CD4-positive, alpha-beta T cell (primary cell): ENCODE results near the gene STK32B. TPM values are rescaled to one million over a fixed set of nuclear protein-coding genes. Genes with fewer than 3 reads are reported as not detected.

ENCODE experiments used
- ATAC-seq: fragments of 200-7000 bp; cut with Tn5 transposase; one replicate; pipeline ENCODE4 v1.10.0; 2022; ENCODE audit warnings: mild to moderate bottlenecking; ENCODE audit not compliant: poor library complexity
- CTCF ChIA-PET: fragments of 350-600 bp; sonication (Branson Sonifier 250); formaldehyde crosslinking; loops from one replicate; lab custom pipeline; 2021; ENCODE audit warnings: antibody characterized with exemption, inconsistent platforms; lab: Charles Lee
- POLR2A ChIA-PET: fragments of 350-600 bp; sonication (Branson Sonifier 250); formaldehyde crosslinking; loops from one replicate; lab custom pipeline; 2021; ENCODE audit warnings: antibody characterized with exemption, inconsistent platforms; lab: Charles Lee
- DNase-seq, 14 experiments: peaks; one replicate each; pipeline ENCODE4 v3.0.0-alpha.2; 2013 to 2020; ENCODE audit warnings: mixed read lengths in 2 of 14
- H3K27ac ChIP-seq, 2 donors: one replicate each; pipeline versions ENCODE4 v1.5.1 to v1.7.0; 2013; ENCODE audit warnings: low read length in 2 of 2, low read depth in 1 of 2, mild to moderate bottlenecking in 1 of 2
- H3K27me3 ChIP-seq, 2 experiments: 1 replicate in 1 of 2; 2 replicates in 1 of 2; pipeline versions ENCODE4 v1.6.1 to v1.7.0; 2013; ENCODE audit warnings: low read length in 2 of 2, control low read depth in 1 of 2, mild to moderate bottlenecking in 1 of 2, moderate library complexity in 1 of 2; ENCODE audit not compliant: insufficient read depth in 2 of 2, control insufficient read depth in 1 of 2
- H3K36me3 ChIP-seq: one replicate; pipeline ENCODE4 v1.6.1; 2013; ENCODE audit warnings: low read length, control low read depth; ENCODE audit not compliant: insufficient read depth
- H3K4me1 ChIP-seq: one replicate; pipeline ENCODE4 v1.6.1; 2013; ENCODE audit warnings: low read length, control low read depth; ENCODE audit not compliant: insufficient read depth
- H3K4me3 ChIP-seq: one replicate; pipeline ENCODE4 v1.5.1; 2013; ENCODE audit warnings: mild to moderate bottlenecking, low read length, moderate library complexity
- H3K9me3 ChIP-seq, 2 experiments: 1 replicate in 1 of 2; 2 replicates in 1 of 2; pipeline versions ENCODE4 v1.6.1 to v1.7.0; 2013; ENCODE audit warnings: low read length in 2 of 2, mild to moderate bottlenecking in 2 of 2, control low read depth in 1 of 2, moderate library complexity in 1 of 2; ENCODE audit not compliant: control insufficient read depth in 1 of 2, insufficient read depth in 1 of 2
- H3K27ac Mint-ChIP-seq: one replicate; pipeline ENCODE4 v1.8.0; 2020; ENCODE audit warnings: mixed read lengths
- H3K27me3 Mint-ChIP-seq: one replicate; pipeline ENCODE4 v1.8.0; 2021; ENCODE audit warnings: mixed read lengths
- H3K36me3 Mint-ChIP-seq: one replicate; pipeline ENCODE4 v1.8.0; 2021; ENCODE audit warnings: low read depth, mixed read lengths
- H3K4me1 Mint-ChIP-seq: one replicate; pipeline ENCODE4 v1.8.0; 2021; ENCODE audit warnings: low read depth, mixed read lengths
- H3K4me3 Mint-ChIP-seq: one replicate; pipeline ENCODE4 v1.8.0; 2020; ENCODE audit warnings: mild to moderate bottlenecking, mixed read lengths
- H3K9me3 Mint-ChIP-seq: one replicate; pipeline ENCODE4 v1.8.0; 2020; ENCODE audit warnings: mixed read lengths
- intact Hi-C, 2 experiments: fragments of 100-400 bp; cut with DNase I in 1 of 2; cut with micrococcal nuclease in 1 of 2; formaldehyde crosslinking; loops; one replicate each; pipeline versions ENCODE4 v1.15.1 to v1.9.0; 2023 to 2025; cut with DNase I, micrococcal nuclease
- total RNA-seq, 174 experiments: library from RNA in 2 of 174; stranded (reverse) in 2 of 174; gene quantifications; one replicate each; pipeline ENCODE4 v1.2.3 and lab custom pipeline; 2021 to 2026
- TF ChIP-seq, protein P1 (sequence below): fragments of 200-600 bp; IDR thresholded peaks from one replicate; pipeline ENCODE4 v1.8.0; 2022; ENCODE audit warnings: antibody characterized with exemption, mild to moderate bottlenecking

Gene STK32B
- total RNA-seq, 2 experiments from 2014 or later, result not detected

DNA sequence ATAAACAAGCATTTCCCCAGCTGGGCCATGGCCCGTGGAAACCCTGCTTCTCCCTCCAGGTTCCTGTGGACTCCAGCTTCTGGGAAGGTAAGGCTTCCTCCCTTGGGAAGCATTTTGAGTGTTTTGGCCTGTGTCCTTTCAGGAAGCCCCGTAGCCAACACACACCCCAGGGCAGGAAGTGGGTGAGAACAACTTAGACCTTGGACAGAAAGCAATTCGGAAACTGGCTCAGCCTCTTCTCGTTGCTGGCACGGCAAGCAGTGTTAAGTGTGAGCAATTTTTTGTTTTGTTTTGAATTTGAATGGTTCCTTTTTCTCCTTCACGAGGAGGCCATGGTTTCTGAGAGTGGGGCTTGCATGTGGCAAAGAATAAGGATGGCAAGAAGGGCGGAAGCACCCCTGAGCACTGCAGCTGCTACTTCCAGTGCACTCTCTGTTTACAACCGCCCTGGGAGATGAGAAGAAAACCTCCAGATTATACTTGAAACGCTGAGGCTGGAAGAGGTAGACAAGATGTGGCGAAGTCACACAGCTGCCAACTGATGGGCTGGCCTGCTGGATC, 17.9 kb upstream of the STK32B start:
- Mint-ChIP-seq H3K4me3 (no peak overlapping the region), H3K9me3 (no peaks in the 10 kb centered on the region), H3K27ac (peak overlapping the region; percentile 43), H3K36me3 (no peaks in the 10 kb centered on the region), H3K4me1 (peaks cover 11% of the 10 kb centered on the region), H3K27me3 (no peaks in the 10 kb centered on the region)
- H3K36me3 ChIP-seq, result no peaks in the 10 kb centered on the region
- no peak for ATAC-seq
- TF ChIP-seq, protein P1, sequence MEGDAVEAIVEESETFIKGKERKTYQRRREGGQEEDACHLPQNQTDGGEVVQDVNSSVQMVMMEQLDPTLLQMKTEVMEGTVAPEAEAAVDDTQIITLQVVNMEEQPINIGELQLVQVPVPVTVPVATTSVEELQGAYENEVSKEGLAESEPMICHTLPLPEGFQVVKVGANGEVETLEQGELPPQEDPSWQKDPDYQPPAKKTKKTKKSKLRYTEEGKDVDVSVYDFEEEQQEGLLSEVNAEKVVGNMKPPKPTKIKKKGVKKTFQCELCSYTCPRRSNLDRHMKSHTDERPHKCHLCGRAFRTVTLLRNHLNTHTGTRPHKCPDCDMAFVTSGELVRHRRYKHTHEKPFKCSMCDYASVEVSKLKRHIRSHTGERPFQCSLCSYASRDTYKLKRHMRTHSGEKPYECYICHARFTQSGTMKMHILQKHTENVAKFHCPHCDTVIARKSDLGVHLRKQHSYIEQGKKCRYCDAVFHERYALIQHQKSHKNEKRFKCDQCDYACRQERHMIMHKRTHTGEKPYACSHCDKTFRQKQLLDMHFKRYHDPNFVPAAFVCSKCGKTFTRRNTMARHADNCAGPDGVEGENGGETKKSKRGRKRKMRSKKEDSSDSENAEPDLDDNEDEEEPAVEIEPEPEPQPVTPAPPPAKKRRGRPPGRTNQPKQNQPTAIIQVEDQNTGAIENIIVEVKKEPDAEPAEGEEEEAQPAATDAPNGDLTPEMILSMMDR, result no peak
- ChIA-PET CTCF (no interaction called here), POLR2A (no interaction called here)
- H3K4me1 ChIP-seq, result no peaks in the 10 kb centered on the region
- intact Hi-C loops, result no loop called here
- no peaks in the 10 kb centered on the region for H3K9me3 ChIP-seq
- no peaks in the 10 kb centered on the region for H3K27me3 ChIP-seq
- H3K4me3 ChIP-seq, result no peak overlapping the region
- no peak overlapping the region for H3K27ac ChIP-seq
- DNase-seq, result no peak

DNA sequence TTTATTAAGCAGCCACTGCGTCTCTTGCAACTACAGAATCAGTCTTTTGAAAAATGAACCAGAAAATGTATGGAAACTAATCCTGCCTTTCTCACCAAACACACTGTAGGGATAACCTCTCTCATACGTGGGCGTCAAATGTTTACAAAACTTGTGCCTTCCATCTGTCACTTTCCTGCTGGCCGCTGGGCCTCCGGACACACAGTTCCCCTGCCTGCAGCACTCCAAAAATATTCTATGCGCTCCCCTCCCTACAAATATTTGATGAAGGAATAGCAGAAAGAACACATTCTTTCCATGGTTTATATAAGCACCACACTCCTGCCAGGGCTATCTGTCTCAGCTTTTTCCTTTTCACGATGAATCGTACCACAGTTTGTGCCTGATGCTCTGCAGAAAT, 17.1 kb upstream of the STK32B start:
- TF ChIP-seq, protein P1, result no peak
- ATAC-seq (no peak), DNase-seq (no peak)
- H3K27ac ChIP-seq, result no peak overlapping the region
- no peaks in the 10 kb centered on the region for H3K9me3 ChIP-seq
- H3K4me1 Mint-ChIP-seq, result peaks cover 11% of the 10 kb centered on the region
- no peaks in the 10 kb centered on the region for H3K36me3 Mint-ChIP-seq
- intact Hi-C loops, result no loop called here
- no peaks in the 10 kb centered on the region for H3K4me1 ChIP-seq
- H3K36me3 ChIP-seq, result no peaks in the 10 kb centered on the region
- H3K27me3 ChIP-seq, result no peaks in the 10 kb centered on the region
- no peak overlapping the region for H3K4me3 ChIP-seq
- ChIA-PET CTCF (no interaction called here), POLR2A (no interaction called here)
- H3K9me3 Mint-ChIP-seq, result no peaks in the 10 kb centered on the region
- H3K27me3 Mint-ChIP-seq, result no peaks in the 10 kb centered on the region
- H3K4me3 Mint-ChIP-seq, result no peak overlapping the region
- no peak overlapping the region for H3K27ac Mint-ChIP-seq

DNA sequence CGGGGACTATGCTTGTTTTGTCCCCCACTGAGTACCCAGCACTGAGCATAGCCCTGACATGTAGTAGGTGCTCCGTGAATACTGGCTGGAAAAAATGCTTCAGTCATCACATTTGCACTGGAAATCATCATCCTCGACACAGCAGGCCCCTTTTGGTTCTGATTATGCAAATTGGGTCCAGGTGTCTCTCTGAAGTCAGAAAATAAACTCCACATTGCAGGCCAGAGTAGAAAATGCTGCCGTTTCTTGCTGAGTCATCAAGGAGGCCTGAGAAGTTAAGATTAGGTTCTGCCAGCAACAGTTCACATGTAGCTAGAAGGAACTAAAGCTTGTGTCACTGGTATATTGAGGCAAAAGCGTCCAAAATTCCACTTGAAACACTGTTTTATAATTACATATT, 15.0 kb upstream of the STK32B start:
- intact Hi-C loops, result no loop called here
- Histone ChIP-seq H3K27ac (no peak overlapping the region), H3K4me3 (no peak overlapping the region), H3K27me3 (no peaks in the 10 kb centered on the region), H3K9me3 (no peaks in the 10 kb centered on the region), H3K36me3 (no peaks in the 10 kb centered on the region), H3K4me1 (no peaks in the 10 kb centered on the region)
- TF ChIP-seq, protein P1, result no peak
- H3K4me3 Mint-ChIP-seq, result no peak overlapping the region
- no peaks in the 10 kb centered on the region for H3K36me3 Mint-ChIP-seq
- no peak for ATAC-seq
- peaks cover 11% of the 10 kb centered on the region for H3K4me1 Mint-ChIP-seq
- no peak overlapping the region for H3K27ac Mint-ChIP-seq
- H3K27me3 Mint-ChIP-seq, result no peaks in the 10 kb centered on the region
- DNase-seq, result no peak
- ChIA-PET CTCF (no interaction called here), POLR2A (no interaction called here)
- no peaks in the 10 kb centered on the region for H3K9me3 Mint-ChIP-seq
